Parathyroid adenoma (tissue), 2 donors: Measurements from ENCODE around the gene ZP2.
"Not testable (repeated sequence)": the region's sequence is repeated elsewhere in the genome, so short reads cannot be mapped to it uniquely, and the experiment has no call there.

Experiments used
- H2AFZ ChIP-seq: fragments of 300-600 bp; sonication (generic); one replicate; pipeline ENCODE4 v1.7.0; 2017; ENCODE audit warnings: antibody characterized with exemption, mild to moderate bottlenecking
- H3K27ac ChIP-seq: fragments of 300-600 bp; sonication (generic); one replicate; pipeline ENCODE4 v1.7.0; 2017
- H3K27me3 ChIP-seq: fragments of 300-600 bp; sonication (generic); one replicate; pipeline ENCODE4 v1.7.0; 2017; ENCODE audit warnings: low read length; ENCODE audit not compliant: control insufficient read depth, insufficient read depth
- H3K36me3 ChIP-seq: fragments of 300-600 bp; sonication (generic); one replicate; pipeline ENCODE4 v1.7.0; 2017; ENCODE audit warnings: low read length; ENCODE audit not compliant: control insufficient read depth, insufficient read depth
- H3K4me1 ChIP-seq: fragments of 300-600 bp; sonication (generic); one replicate; pipeline ENCODE4 v1.7.0; 2017; ENCODE audit warnings: control low read depth
- H3K4me2 ChIP-seq: fragments of 300-600 bp; sonication (generic); one replicate; pipeline ENCODE4 v1.7.0; 2017; ENCODE audit warnings: low read length
- H3K4me3 ChIP-seq: fragments of 300-600 bp; sonication (generic); one replicate; pipeline ENCODE4 v1.7.0; 2017; ENCODE audit warnings: low read depth, low read length
- H3K79me2 ChIP-seq: fragments of 300-600 bp; sonication (generic); one replicate; pipeline ENCODE4 v1.7.0; 2017; ENCODE audit warnings: control low read depth
- H3K9ac ChIP-seq: fragments of 300-600 bp; sonication (generic); one replicate; pipeline ENCODE4 v1.7.0; 2017; ENCODE audit warnings: mild to moderate bottlenecking
- H3K9me3 ChIP-seq: fragments of 300-600 bp; sonication (generic); one replicate; pipeline ENCODE4 v1.7.0; 2017; ENCODE audit warnings: low read length; ENCODE audit not compliant: control insufficient read depth
- CTCF ChIP-seq: fragments of 300-600 bp; sonication (generic); IDR thresholded peaks from one replicate; pipeline ENCODE4 v1.7.0; 2017; ENCODE audit warnings: antibody characterized with exemption, mild to moderate bottlenecking
- donor health status: primary hyperparathyroidism.

ZP2 gene

GRCh38 chr16:21158208-21159110 is 52.9 kb downstream of the ZP2 start, which contains the start of gene LDAF1:
TSS of gene LDAF1 (plus strand) at chr16:21158674. CDS start at chr16:21161183, 2,509 bp downstream.
- H3K4me3 ChIP-seq, result peak within 1 kb of the TSS; percentile 87
- H3K27me3 ChIP-seq, result no peaks in the 10 kb centered on the region
- peak within 1 kb of the TSS; percentile 98 for H2AFZ ChIP-seq
- no peak within 1 kb of the TSS for H3K9ac ChIP-seq
- H3K4me2 ChIP-seq, result peak within 1 kb of the TSS; percentile 98
- no peaks in the 10 kb centered on the region for H3K79me2 ChIP-seq
- H3K27ac ChIP-seq, result no peak within 1 kb of the TSS
- no peaks in the 10 kb centered on the region for H3K9me3 ChIP-seq
- peaks cover 6% of the 10 kb centered on the region for H3K4me1 ChIP-seq
- H3K36me3 ChIP-seq, result no peaks in the 10 kb centered on the region
- no peak for TF ChIP-seq CTCF

- Histone ChIP-seq H3K9ac (no peak overlapping the region), H3K9me3 (no peaks in the 10 kb centered on the region), H3K4me3 (no peak overlapping the region), H3K36me3 (no peaks in the 10 kb centered on the region), H3K79me2 (no peaks in the 10 kb centered on the region), H3K27me3 (no peaks in the 10 kb centered on the region), H3K4me1 (peaks cover 6% of the 10 kb centered on the region), H3K27ac (no peak overlapping the region), H2AFZ (peak overlapping the region; percentile 98), H3K4me2 (peak overlapping the region; percentile 98)
- TF ChIP-seq CTCF, result no peak
Observed at GRCh38 chr16:21157632-21158031, 53.7 kb downstream of the ZP2 start.

- H3K4me2 ChIP-seq, result no peak overlapping the region
- no peak overlapping the region for H3K9ac ChIP-seq
- H2AFZ ChIP-seq, result no peak overlapping the region
- no peaks in the 10 kb centered on the region for H3K36me3 ChIP-seq
- H3K4me1 ChIP-seq, result peaks cover 6% of the 10 kb centered on the region
- TF ChIP-seq CTCF, result peak; percentile 62
- H3K9me3 ChIP-seq, result no peaks in the 10 kb centered on the region
- H3K27ac ChIP-seq, result no peak overlapping the region
- H3K79me2 ChIP-seq, result no peaks in the 10 kb centered on the region
- H3K4me3 ChIP-seq, result peak overlapping the region; percentile 24
- no peaks in the 10 kb centered on the region for H3K27me3 ChIP-seq
Observed at GRCh38 chr16:21156767-21157467, 54.5 kb downstream of the ZP2 start.

GRCh38 chr16:21156011-21156410 is 55.4 kb downstream of the ZP2 start:
- H3K4me3 ChIP-seq, H3K27me3 ChIP-seq, H3K9ac ChIP-seq, H3K79me2 ChIP-seq, H3K27ac ChIP-seq, H2AFZ ChIP-seq, H3K4me1 ChIP-seq, H3K36me3 ChIP-seq, H3K4me2 ChIP-seq, H3K9me3 ChIP-seq: not testable (repeated sequence)

- not testable (repeated sequence) for H3K4me3 ChIP-seq, H3K27ac ChIP-seq, H2AFZ ChIP-seq, H3K36me3 ChIP-seq, H3K9ac ChIP-seq, H3K9me3 ChIP-seq, H3K4me2 ChIP-seq, H3K27me3 ChIP-seq, H3K79me2 ChIP-seq
- H3K4me1 ChIP-seq, result peaks cover 11% of the 10 kb centered on the region
Observed at GRCh38 chr16:21153124-21153729, 58.1 kb downstream of the ZP2 start.

- H3K36me3 ChIP-seq, H3K4me3 ChIP-seq, H3K79me2 ChIP-seq, H3K4me2 ChIP-seq, H3K27me3 ChIP-seq, H3K4me1 ChIP-seq, H3K9me3 ChIP-seq, H2AFZ ChIP-seq, H3K27ac ChIP-seq, H3K9ac ChIP-seq: not testable (repeated sequence)
Observed at GRCh38 chr16:21152160-21153030, 59.0 kb downstream of the ZP2 start.
